ENCODE measurements around the gene TBCB. TPM values are rescaled to one million over a fixed set of nuclear protein-coding genes. Genes with fewer than 3 reads are reported as not detected.

Gene TBCB
- total and polyA plus RNA-seq, 9 of the 15 experiments (the other 6 are each of a cell fraction or from before 2014, with no cell fraction given) = 3.5 to 115 (median 58.9) TPM

GRCh38 chr19:36100476-36100875 is 14.8 kb upstream of the TBCB start:
- Histone ChIP-seq H4K20me1 (replicated peaks; ENCODE audit: control insufficient read depth, insufficient read depth, low read length) (no peaks in the 10 kb centered on the region), H3K27me3 (ENCODE audit: control insufficient read depth in 2 of 2, insufficient read depth in 2 of 2, low read length in 2 of 2) (no peaks in the 10 kb centered on the region), H3K79me2 (ENCODE audit: control insufficient read depth, insufficient read depth, low read length) (no peaks in the 10 kb centered on the region), H3K4me3 (no peak overlapping the region), H3K36me3 (ENCODE audit: control insufficient read depth, insufficient read depth, low read length) (peaks cover 84% of the 10 kb centered on the region), H3K4me1 (replicated peaks in 1 of 2; ENCODE audit: control insufficient read depth in 2 of 2, insufficient read depth in 2 of 2, low read length in 2 of 2) (peaks cover 15 to 52% of the 10 kb centered on the region in 2 experiments; a peak in 4 of 5 replicates), H3K27ac (ENCODE audit: extremely low read depth, low read depth, low read length) (no peak overlapping the region), H3K9me1 (ENCODE audit: control insufficient read depth, insufficient read depth, low read length) (peaks cover 6% of the 10 kb centered on the region), H2AFZ (ENCODE audit: low read depth, low read length) (no peak overlapping the region), H3K9me3 (replicated peaks; ENCODE audit: control insufficient read depth, insufficient read depth, low read depth, low read length) (no peaks in the 10 kb centered on the region), H3K4me2 (ENCODE audit: insufficient read depth, low read length) (no peak overlapping the region), H3K9ac (ENCODE audit: insufficient read depth in 1 of 2, low read depth in 2 of 2, low read length in 2 of 2) (no peak overlapping the region; a peak in 1 of 4 replicates)
- no peak for ATAC-seq
- in situ Hi-C loops (cut with MboI) (no loop called here), intact Hi-C loops (cut with micrococcal nuclease) (no loop called here)
- TF ChIP-seq POLR2AphosphoS5 (IDR thresholded peaks at IDR 0.05; ENCODE audit: control insufficient read depth, insufficient read depth, low read depth, low read length) = peak; percentile 18; the same call in 1 of the 2 replicates
- no peak for TF ChIP-seq DIDO1 (tag; IDR thresholded peaks at IDR 0.05; ENCODE audit: low read depth)
- TF ChIP-seq CAMTA2 (CRISPR knock-in tag; conservative IDR thresholded peaks at IDR 0.05) = no peak
- no peak for DNase-seq (ENCODE audit: extremely low read depth in 1 of 4, low spot score in 3 of 4)
- BruUV-seq (replicated peaks) = no TSS peak
- CTCF ChIA-PET (ENCODE audit: low intra/inter-chr PET ratio) = no interaction called here
- no peak for FAIRE-seq
- POLR2A ChIA-PET = interaction anchor here (1.0 kb wide), 1 partner anchor 14 kb away, joined by 3 read pairs; no protein-coding TSS in a partner anchor
- 90% methylated on average over 5 of the region's 5 CpGs for WGBS (ENCODE audit: insufficient coverage, low coverage, missing lambda C conversion rate)

GRCh38 chr19:36101550-36102327 is 13.5 kb upstream of the TBCB start:
- whole genome bisulfite sequencing (ENCODE audit: insufficient coverage, low coverage, missing lambda C conversion rate) = 84% methylated on average over 16 of the region's 27 CpGs
- peaks cover 93% of the 10 kb centered on the region for H3K36me3 ChIP-seq (ENCODE audit: control insufficient read depth, insufficient read depth, low read length)

More at GRCh38 chr19:36101550-36102327, 13.5 kb upstream of the TBCB start:
- no peak overlapping the region for H3K4me2 ChIP-seq (ENCODE audit: insufficient read depth, low read length)
- no peak overlapping the region; a peak in 1 of 4 replicates for H3K9ac ChIP-seq (ENCODE audit: insufficient read depth in 1 of 2, low read depth in 2 of 2, low read length in 2 of 2)
- H2AFZ ChIP-seq (ENCODE audit: low read depth, low read length) = no peak overlapping the region
- no peak overlapping the region for H3K27ac ChIP-seq (ENCODE audit: extremely low read depth, low read depth, low read length)
- peaks cover 15 to 54% of the 10 kb centered on the region in 2 experiments; a peak in 4 of 5 replicates for H3K4me1 ChIP-seq (replicated peaks in 1 of 2; ENCODE audit: control insufficient read depth in 2 of 2, insufficient read depth in 2 of 2, low read length in 2 of 2)
- ATAC-seq (no peak), DNase-seq (ENCODE audit: extremely low read depth in 1 of 4, low spot score in 3 of 4) (no peak), FAIRE-seq (no peak)
- no peaks in the 10 kb centered on the region for H3K9me3 ChIP-seq (replicated peaks; ENCODE audit: control insufficient read depth, insufficient read depth, low read depth, low read length)
- intact Hi-C loops (cut with micrococcal nuclease) = no loop called here
- no peaks in the 10 kb centered on the region for H4K20me1 ChIP-seq (replicated peaks; ENCODE audit: control insufficient read depth, insufficient read depth, low read length)
- H3K9me1 ChIP-seq (ENCODE audit: control insufficient read depth, insufficient read depth, low read length) = peaks cover 6% of the 10 kb centered on the region
- H3K79me2 ChIP-seq (ENCODE audit: control insufficient read depth, insufficient read depth, low read length) = no peaks in the 10 kb centered on the region
- peak; percentile 27 for TF ChIP-seq RBM22 (IDR thresholded peaks at IDR 0.05; ENCODE audit: low read depth, low read length, poor library complexity, severe bottlenecking)
- no peak for TF ChIP-seq ZNF134 (CRISPR knock-in tag; conservative IDR thresholded peaks at IDR 0.05)
- TF ChIP-seq RUNX1 (IDR thresholded peaks at IDR 0.05; ENCODE audit: low read depth) = no peak
- ChIA-PET CTCF (ENCODE audit: low intra/inter-chr PET ratio) (no interaction called here), POLR2A (interaction anchor here (0.8 to 1.1 kb wide), 3 partner anchors 9 to 15 kb away, joined by 3 read pairs; partner anchors contain the start of gene OVOL3)
- BruUV-seq (replicated peaks) = no TSS peak
- no peak overlapping the region for H3K4me3 ChIP-seq
- no peaks in the 10 kb centered on the region for H3K27me3 ChIP-seq (ENCODE audit: control insufficient read depth in 2 of 2, insufficient read depth in 2 of 2, low read length in 2 of 2)
- in situ Hi-C loops (cut with MboI) = no loop called here

Measured in K562 (cell line).